Measurements from ENCODE around the gene TMEM121.

The TMEM121 gene

DNA sequence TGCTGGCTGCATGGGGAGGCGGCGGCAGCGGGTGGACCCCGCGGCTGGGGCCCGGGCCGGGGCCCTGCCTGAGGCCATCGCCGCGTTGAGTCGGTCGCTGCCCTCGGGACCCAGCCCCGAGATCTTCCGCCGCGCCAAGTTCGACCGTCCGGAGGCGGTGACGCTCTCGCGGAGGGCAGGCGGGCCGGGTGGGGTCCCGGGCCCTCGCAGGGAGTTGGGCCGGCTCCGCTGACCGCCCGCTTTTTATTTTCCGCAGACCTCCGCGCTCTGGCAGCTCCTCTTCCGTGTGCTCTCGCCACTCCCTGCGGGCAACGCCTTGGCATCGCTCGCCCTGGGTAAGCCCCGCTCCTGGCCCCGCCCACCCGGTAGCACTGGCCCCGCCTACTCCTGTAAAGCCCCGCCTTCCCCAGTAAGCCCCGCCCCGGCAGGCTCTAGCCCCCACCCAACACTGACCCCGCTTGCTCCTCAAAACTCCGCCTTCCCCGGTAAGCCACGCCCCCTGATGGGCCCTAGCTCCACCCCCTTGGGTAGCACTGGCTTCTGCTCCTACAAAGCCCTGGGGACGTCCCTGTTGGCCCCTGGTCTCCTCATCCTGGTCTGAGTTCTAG is 34.9 kb upstream of the TMEM121 start:
- TF ChIP-seq GATA3 (IDR thresholded peaks at IDR 0.05; ENCODE audit: low read depth, low read length) = no peak
- no peak for TF ChIP-seq GATA2 (IDR thresholded peaks at IDR 0.05; ENCODE audit: low read depth, low read length)

DNA sequence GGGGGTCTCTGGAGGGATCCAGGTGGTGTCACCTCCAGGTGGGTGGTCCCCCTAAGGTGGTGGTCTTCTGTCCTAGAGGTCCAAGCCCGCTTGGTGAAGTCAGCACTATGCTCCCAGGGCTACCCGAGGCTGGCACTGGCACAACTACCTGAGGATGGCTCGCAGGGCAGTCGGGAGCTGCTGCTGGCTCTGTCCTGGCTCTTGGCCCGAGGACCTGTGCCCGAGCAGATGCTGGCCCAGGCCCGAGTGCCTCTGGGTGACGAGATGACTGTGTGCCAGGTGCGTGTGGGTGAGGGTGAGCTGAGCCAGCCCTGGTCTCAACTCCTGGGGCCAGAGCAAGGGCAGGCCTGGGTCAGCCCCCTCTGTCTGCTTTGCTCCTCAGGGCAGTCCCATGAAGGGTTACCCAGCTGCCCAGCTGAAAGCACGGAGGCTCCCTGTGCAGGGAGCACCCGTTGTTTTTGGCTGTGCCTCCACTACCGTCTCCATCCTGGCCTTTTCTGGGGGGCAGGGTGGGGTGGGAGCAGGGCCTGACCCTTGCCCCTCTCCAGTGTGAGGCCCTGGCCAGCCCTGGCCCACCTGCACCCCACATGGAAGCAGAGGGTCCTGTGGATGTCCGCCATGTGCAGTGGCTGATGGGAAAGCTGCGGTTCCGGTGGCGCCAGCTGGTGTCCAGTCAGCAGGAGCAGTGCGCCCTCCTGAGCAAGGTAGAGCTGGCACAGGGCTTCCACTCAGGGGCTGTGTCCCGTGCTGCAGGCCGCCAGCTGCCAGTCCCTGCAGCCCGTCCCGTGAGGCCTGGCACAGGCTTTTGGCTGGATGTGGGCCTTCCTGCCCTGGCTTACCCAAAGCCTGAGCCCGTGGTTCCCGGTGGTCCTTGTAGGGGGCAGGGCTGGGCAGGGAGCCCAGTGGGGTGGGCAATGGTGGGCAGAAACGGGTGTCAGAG is 34.1 kb upstream of the TMEM121 start:
- TF ChIP-seq GATA3 (IDR thresholded peaks at IDR 0.05; ENCODE audit: low read depth, low read length) (no peak), GATA2 (IDR thresholded peaks at IDR 0.05; ENCODE audit: low read depth, low read length) (no peak)

DNA sequence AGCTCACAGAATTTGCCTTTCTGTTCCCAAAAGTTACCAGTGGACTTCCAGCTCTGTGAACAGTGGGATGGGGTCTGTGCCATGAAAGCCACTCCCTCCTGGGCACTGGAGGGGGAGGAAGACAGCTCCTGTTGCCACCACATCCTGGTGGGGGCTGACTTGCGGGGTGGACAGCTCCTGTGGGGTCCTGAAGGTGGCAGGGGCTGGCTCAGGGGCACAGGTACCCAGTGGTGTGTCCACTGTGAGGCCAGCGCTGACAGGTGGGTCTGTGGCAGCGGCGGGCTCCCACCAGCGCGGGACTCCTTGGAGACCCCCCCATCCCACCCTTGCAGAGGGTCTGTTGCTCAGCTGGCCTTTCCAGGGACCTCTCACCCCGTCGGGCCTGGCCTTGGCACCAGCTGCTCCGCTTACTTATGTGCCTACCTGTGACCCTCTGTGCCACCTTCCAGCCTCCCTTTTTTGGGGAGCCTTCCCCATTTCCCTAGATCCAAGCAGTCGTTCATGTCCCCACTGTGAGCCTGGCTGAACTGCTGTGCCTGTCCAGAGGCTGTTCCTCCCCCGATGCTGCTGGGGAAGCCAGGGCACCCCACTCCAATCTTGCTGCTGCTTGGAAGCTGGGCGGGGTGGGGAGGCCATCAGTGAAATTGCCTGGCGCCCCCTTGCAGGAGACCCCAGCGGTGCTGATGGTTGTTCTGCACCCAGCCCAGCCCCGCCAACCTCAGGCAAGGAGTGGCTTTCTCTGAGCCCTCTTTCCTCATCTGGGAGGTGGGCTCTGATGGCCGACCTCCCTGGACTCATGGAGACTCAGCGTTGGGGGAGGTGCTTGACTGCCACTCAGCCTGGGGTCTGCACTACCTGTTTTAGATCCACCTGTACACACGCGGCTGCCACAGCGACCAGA is 33.2 kb upstream of the TMEM121 start:
- TF ChIP-seq GATA3 (IDR thresholded peaks at IDR 0.05; ENCODE audit: low read depth, low read length) (no peak), GATA2 (IDR thresholded peaks at IDR 0.05; ENCODE audit: low read depth, low read length) (no peak)

DNA sequence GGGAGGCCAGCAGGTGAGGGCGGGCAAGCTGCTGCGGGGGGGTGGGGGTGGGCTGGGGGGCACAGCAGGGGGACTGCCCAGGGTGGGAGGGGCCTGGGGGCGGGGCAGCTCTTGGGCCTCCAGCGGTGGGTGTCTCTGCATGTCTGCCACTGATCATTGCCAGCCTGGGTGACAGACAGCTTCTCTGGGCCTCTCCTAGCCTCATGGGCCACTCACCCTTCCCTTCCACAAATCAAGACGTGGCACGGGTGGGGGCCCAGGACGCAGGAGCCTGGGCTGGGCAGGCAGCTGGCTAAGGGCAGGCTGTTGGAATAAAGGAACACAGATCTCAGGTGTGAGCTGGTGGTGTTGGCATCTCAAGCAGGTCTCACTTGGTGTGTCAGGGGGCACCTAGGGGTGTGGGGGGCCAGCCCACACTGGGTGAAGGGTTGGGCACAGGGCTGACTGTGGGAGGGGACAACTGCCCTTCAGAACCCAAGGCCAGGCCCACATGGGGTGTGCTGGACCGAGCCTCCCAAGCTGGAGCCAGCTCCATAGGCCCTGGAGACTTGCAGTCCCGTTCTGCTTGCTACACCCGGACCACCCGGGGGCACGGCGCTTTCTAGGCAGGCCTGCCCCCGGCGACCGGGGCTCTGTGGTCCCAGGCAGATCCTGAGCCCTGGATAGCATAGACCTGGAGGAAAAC is 32.3 kb upstream of the TMEM121 start:
- no peak for TF ChIP-seq GATA3 (IDR thresholded peaks at IDR 0.05; ENCODE audit: low read depth, low read length)
- no peak for TF ChIP-seq GATA2 (IDR thresholded peaks at IDR 0.05; ENCODE audit: low read depth, low read length)

DNA sequence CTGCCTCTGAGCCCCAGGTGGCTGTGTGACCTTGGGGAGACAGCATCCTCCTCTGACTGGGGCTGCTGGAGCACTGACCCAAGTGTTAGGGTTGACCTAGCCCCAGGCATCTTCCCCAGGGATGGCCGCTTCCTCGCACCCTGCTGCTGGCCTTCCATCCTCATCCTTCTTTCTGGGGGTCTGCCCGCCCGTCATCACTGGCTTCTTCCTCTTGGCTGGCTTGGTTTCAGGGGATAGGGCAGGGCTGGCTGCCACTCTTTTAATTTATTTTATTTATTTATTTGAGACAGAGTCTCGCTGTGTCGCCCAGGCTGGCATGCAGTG is 31.8 kb upstream of the TMEM121 start:
- TF ChIP-seq GATA2 (IDR thresholded peaks at IDR 0.05; ENCODE audit: low read depth, low read length) (no peak), GATA3 (IDR thresholded peaks at IDR 0.05; ENCODE audit: low read depth, low read length) (no peak)

DNA sequence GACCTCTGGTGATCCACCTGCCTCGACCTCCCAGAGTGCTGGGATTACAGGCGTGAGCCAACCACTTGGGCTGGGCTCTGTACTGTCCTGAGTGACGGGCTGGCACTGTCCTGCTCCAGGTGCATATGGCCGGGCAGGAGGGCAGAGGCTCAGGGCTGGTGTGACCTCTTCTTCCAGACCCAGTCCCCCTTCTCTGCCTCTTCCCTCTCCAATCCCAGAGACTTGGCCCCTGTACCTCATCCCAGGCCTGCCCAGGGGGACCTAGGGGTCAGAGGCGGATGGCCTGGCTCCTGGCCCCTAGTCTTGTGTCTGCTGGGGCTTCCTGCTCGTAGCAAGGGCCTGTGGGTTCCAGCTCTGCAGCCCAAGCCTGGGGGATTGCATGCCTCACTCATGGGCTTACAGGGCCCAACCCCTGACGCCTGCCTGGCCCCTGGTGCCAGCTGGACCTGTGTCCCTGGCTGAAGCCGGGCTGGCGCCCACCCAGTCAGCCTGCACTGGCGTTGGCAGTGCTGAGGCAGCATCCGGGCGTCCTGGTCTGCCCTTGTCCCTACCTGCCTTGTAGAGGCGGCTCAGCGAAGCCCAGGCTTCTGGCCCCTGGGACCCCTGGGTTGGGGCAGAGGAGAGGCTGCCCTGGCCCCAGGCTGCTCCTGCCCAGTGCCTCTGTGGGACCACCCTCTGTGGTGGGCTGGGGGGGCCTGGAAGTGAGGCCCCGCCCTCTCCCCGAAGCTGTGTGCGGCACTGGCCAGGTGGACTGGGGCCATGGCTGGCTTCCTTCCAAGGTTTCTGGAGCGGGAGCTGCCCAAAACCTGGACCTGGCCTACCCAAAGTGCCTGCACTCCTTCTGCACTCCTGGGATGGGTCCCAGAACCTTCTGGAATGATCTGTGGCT is 31.0 kb upstream of the TMEM121 start:
- TF ChIP-seq GATA3 (IDR thresholded peaks at IDR 0.05; ENCODE audit: low read depth, low read length) (no peak), GATA2 (IDR thresholded peaks at IDR 0.05; ENCODE audit: low read depth, low read length) (no peak)

DNA sequence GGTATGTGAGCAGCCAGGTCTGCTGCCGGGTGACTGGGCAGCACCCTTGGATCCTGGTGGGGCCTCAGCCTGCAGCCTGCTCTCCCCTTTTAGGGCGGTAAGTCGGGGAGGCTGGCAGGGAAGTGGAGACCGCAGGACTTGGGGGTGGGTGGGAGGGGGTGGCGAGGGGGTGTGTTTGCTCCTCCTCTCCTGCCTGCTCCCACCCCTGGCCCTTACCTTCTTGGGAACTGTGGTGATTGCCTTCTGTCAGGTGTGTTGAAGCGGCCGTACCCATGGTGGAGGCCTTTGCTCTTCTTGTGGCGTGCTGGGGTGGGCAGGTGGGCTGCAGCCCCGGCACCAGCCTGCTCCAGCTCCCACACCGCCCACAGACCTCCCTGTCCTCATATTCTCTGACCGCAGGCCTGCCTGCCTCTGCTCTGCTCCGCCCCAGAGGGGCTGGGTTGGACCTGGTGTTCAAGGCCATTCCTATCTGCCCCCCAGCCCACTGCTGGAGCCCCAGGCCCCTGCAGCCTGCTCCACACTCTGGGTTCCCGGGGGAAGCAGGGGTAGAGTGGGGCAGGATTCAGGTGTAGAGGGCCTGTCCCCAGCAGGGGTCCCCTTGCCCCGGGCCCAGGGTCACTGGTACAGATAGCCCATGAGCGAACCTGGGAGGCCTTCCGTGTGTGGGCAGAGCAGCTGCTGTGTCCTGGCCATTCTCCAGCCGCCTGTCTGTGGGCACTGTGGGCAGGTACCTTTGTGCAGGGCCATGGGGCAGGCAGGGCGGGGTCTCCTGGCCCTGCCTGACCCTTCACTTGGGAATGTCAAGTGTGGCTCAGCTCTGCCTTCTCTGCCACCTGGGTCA is 30.2 kb upstream of the TMEM121 start:
- TF ChIP-seq GATA2 (IDR thresholded peaks at IDR 0.05; ENCODE audit: low read depth, low read length) (no peak), GATA3 (IDR thresholded peaks at IDR 0.05; ENCODE audit: low read depth, low read length) (no peak)

DNA sequence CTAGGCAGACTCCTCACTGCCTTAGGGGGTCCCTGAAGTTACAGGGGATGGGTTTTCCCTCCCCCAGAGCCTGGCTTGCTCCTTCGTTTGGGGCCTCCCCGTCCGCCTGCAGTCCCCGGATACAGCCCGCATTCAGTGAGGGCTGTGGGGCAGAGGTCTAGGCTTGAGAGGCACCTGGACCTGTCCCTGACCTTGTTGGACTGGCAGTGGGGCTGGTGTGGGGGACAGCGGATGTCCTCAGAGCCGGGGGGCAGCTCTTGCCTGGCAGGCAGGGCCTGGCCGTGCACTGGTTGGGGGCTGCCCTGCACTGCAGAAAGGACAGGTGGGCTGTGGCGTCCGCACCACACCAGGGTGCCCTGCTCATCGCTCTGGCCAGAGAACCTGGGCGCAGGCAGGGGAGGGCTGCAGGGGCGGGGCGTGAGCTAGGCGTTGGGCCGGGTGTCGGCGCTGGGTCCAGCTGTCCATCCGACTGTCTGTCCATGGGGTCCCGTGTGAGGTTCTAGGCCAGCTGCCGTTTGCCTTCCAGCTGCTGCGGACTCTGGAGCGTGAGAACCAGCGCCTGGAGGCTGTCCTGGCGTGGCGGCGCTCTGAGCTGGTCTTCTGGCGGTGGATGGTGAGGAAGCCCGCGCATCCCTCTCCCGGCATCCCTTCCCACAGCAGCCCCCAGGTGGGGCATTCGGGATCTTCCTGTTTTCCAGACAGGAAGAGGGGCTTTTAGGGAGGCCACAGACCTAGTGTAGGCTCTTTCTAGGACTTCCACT is 29.4 kb upstream of the TMEM121 start:
- TF ChIP-seq GATA2 (IDR thresholded peaks at IDR 0.05; ENCODE audit: low read depth, low read length) = no peak
- TF ChIP-seq GATA3 (IDR thresholded peaks at IDR 0.05; ENCODE audit: low read depth, low read length) = no peak

DNA sequence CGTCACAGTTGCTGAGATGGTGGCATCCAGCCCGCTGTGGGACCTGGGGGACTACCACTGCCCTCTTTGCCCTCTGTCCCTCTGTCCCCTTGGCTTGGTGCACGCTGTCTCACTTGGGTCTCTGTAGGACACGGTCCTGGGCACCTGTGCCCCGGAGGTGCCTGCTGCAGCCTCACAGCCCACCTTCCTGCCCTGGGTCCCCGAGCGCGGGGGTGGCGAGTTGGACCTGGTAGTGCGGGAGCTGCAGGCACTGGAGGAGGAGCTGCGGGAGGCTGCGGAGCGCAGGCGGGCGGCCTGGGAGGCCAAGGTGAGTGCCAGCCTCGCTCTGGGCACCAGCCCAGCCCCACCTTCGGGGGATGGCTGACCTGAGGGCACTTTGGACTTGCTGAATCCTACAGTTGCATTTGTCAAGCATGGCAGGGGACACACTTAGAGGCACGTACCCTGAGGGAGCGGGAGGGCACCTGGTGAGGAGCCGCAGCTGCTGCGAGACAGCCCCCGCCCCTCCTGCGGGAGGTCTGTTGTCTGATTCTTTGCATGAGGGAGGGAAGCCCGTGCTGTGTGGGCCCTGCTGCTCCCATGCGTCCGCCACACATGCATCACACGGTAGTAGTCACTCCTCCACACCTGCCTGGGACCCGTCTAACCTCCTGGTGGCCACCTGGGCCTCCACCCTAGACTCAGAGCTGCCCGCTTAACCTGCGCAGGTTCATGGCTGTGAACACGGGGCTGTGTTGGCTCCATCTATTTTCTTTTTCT is 28.5 kb upstream of the TMEM121 start:
- TF ChIP-seq GATA2 (IDR thresholded peaks at IDR 0.05; ENCODE audit: low read depth, low read length) (no peak), GATA3 (IDR thresholded peaks at IDR 0.05; ENCODE audit: low read depth, low read length) (no peak)

DNA sequence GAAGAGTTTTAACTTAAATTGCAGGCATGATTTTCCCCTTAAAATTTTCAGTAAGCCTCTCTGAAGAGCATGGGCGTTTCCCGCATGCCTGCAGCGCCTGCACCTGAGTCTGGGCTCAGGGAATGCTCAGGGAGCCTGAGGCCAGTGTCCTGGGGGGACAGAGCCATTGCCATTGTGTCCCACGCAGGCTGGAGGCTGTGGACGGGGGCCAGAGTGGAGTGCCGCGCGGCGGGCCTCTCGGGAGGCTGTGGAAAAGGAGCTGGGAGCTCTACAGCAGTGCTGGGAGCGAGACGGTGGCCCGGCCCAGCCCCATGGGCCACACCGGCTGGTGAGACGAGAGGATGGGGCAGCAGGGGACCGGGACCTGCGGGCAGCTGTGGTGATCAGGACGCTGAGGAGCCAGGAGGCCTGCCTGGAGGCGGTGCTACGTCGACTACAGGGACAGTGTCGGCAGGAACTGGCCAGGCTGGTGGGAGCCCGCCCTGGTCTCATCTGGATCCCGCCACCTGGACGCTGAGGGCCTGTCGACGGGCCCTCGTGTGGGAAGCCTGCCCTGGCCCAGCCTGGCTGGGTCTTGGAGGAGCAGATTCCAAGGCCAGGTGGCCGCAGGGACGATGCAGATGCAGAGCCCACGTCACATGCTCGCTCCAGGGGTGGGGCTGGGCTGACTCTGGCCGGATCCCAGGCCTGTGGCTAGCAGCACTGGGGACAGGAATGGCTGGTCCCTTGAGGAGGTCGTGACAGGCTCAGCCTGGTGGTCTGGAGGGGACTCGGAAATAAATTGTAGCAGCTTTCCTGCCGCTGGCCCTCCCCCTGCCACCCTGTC is 27.7 kb upstream of the TMEM121 start:
- no peak for TF ChIP-seq GATA2 (IDR thresholded peaks at IDR 0.05; ENCODE audit: low read depth, low read length)
